Right lobe of liver (tissue), 6 donors: ENCODE results near the gene UNKL. TPM values are rescaled to one million over a fixed set of nuclear protein-coding genes. Genes with fewer than 3 reads are reported as not detected.

ENCODE experiments used
- ATAC-seq, 4 donors: fragments of 200-7000 bp; cut with Tn5 transposase; one replicate each; pipeline ENCODE4 v1.9.1; 2020; ENCODE audit warnings: mild to moderate bottlenecking in 4 of 4, moderate library complexity in 4 of 4
- DNase-seq, 3 donors: peaks; one replicate each; pipeline ENCODE4 v3.0.0-alpha.2; 2020
- H3K27ac ChIP-seq, 3 donors: fragments of 200-600 bp; one replicate each; pipeline ENCODE4 v1.8.0; 2022
- H3K27me3 ChIP-seq, 2 donors: fragments of 200-600 bp; one replicate each; pipeline ENCODE4 v1.8.0; 2022
- H3K36me3 ChIP-seq, 4 donors: fragments of 200-600 bp; sonication (generic) in 1 of 4; one replicate each; pipeline versions ENCODE4 v1.5.1 to v1.8.0; 2017 to 2022; ENCODE audit warnings: control low read depth in 1 of 4
- H3K4me1 ChIP-seq, 4 donors: fragments of 200-600 bp; sonication (generic) in 1 of 4; one replicate each; pipeline versions ENCODE4 v1.5.1 to v1.8.0; 2017 to 2022; ENCODE audit warnings: control low read depth in 1 of 4
- H3K4me3 ChIP-seq, 3 donors: fragments of 200-600 bp; one replicate each; pipeline ENCODE4 v1.8.0; 2022
- H3K9me3 ChIP-seq, 4 donors: fragments of 200-600 bp; sonication (generic) in 1 of 4; one replicate each; pipeline versions ENCODE4 v1.5.1 to v1.8.0; 2017 to 2022; ENCODE audit warnings: control low read depth in 1 of 4
- POLR2A ChIP-seq: fragments of 450-650 bp; IDR thresholded peaks from one replicate; pipeline ENCODE4 v1.6.1; 2017; ENCODE audit warnings: antibody characterized with exemption, mild to moderate bottlenecking
- WGBS: methylation state at CpG from one replicate; pipeline ENCODE4 v1.1.6; 2018; ENCODE audit warnings: low coverage, low lambda C conversion rate; ENCODE audit not compliant: insufficient coverage; ENCODE audit errors: missing lambda C conversion rate; 5-methylcytosine and 5-hydroxymethylcytosine counted together
- intact Hi-C, 2 donors: fragments of 100-400 bp; cut with DNase I; formaldehyde crosslinking; loops; one replicate each; pipeline versions ENCODE4 v1.11.2 to v1.14.1; 2022
- total RNA-seq, 6 experiments: library from RNA; depleted of rRNA in 2 of 6; stranded (reverse); fragments of >200 nt in 2 of 6; fragmentation: NEBNext Ultra II Directional in 3 of 6; extraction: Animal tissue kit (Norgen Biotek cat#: 25700) in 3 of 6; gene quantifications; one replicate each; pipeline versions ENCODE4 v1.1.0 to v1.2.4, GENCODE V29; 2016 to 2023
- TF ChIP-seq, protein P1 (sequence below), 4 donors: fragments of 200-600 bp in 3 of 4; fragments of 450-650 bp in 1 of 4; IDR thresholded peaks; one replicate each; pipeline versions ENCODE4 v1.5.1 to v1.8.0; 2016 to 2022; ENCODE audit warnings: antibody characterized with exemption in 4 of 4, mild to moderate bottlenecking in 2 of 4
- donor health status: DM: no; HTN: yes; CAD: no.
- donor health status: DM: no; HTN: no; CAD: no.
- donor health status: DM: no; HTN: no; CAD: no.
- donor health status: DM: no; HTN: yes; CAD: no.
- donor health status: DM: no; HTN: yes; CAD: no.

The UNKL gene
- total RNA-seq, 6 experiments from 2014 or later, result 9.0 to 14.2 (median 12.0) TPM

DNA sequence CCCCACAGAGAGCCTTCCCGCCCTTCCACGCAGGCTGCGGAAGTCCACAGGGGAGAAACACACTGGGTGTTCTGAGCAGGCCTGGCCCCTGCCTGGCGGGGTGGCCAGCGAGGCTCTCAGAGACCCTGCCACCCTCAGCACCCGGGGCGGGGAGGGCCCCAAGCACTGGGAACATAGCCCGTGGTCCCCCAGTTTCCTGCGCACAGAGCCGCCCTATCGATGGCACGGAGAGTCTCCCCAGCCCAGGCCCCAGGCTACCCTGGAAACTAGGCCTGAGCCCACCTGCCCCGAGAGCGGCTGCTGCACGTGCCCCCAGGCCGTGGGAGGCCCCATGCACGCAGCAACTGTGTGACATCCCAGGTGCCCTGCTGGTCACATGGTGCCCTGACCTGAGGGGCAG lies 40.1 kb upstream of the UNKL start:
- DNase-seq, result no peak
- Histone ChIP-seq H3K27me3 (no peaks in the 10 kb centered on the region), H3K36me3 (peaks cover 0 to 47% (median 5%) of the 10 kb centered on the region in 4 donors), H3K27ac (no peak overlapping the region), H3K9me3 (no peaks in the 10 kb centered on the region), H3K4me1 (no peaks in the 10 kb centered on the region), H3K4me3 (no peak overlapping the region)
- intact Hi-C loops, result no loop called here
- no peak for TF ChIP-seq POLR2A
- TF ChIP-seq, protein P1, sequence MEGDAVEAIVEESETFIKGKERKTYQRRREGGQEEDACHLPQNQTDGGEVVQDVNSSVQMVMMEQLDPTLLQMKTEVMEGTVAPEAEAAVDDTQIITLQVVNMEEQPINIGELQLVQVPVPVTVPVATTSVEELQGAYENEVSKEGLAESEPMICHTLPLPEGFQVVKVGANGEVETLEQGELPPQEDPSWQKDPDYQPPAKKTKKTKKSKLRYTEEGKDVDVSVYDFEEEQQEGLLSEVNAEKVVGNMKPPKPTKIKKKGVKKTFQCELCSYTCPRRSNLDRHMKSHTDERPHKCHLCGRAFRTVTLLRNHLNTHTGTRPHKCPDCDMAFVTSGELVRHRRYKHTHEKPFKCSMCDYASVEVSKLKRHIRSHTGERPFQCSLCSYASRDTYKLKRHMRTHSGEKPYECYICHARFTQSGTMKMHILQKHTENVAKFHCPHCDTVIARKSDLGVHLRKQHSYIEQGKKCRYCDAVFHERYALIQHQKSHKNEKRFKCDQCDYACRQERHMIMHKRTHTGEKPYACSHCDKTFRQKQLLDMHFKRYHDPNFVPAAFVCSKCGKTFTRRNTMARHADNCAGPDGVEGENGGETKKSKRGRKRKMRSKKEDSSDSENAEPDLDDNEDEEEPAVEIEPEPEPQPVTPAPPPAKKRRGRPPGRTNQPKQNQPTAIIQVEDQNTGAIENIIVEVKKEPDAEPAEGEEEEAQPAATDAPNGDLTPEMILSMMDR (IDR thresholded peaks at IDR 0.05), result no peak
- WGBS, result no CpG with 5 or more reads among the region's 17 CpGs
- no peak for ATAC-seq

DNA sequence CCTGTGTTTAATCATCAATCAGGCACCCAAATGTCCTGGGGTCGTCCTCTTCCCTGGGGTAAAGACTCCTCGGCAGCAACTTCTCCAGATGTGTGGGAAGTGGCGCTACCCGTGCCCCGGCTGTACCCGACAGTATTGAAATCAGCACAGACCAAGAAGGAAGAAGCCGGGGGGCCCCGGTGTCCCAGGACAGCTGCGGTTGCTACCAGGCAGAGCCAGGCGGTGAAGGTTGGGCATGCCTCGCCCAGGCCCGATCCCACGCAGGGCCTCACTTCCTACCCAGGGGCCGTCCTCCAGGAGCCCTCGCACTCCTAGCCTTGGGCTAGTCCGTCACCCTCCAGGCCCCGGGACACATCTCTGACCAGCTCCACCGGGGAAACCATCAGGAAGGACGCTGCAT lies 38.8 kb upstream of the UNKL start:
- Histone ChIP-seq H3K4me1 (no peaks in the 10 kb centered on the region), H3K4me3 (no peak overlapping the region), H3K27ac (no peak overlapping the region), H3K36me3 (peaks cover 0 to 43% (median 5%) of the 10 kb centered on the region in 4 donors), H3K9me3 (no peaks in the 10 kb centered on the region), H3K27me3 (no peaks in the 10 kb centered on the region)
- DNase-seq, result no peak
- no CpG with 5 or more reads among the region's 19 CpGs for WGBS
- TF ChIP-seq POLR2A, result no peak
- TF ChIP-seq, protein P1 (IDR thresholded peaks at IDR 0.05), result no peak
- no peak for ATAC-seq
- intact Hi-C loops, result no loop called here

DNA sequence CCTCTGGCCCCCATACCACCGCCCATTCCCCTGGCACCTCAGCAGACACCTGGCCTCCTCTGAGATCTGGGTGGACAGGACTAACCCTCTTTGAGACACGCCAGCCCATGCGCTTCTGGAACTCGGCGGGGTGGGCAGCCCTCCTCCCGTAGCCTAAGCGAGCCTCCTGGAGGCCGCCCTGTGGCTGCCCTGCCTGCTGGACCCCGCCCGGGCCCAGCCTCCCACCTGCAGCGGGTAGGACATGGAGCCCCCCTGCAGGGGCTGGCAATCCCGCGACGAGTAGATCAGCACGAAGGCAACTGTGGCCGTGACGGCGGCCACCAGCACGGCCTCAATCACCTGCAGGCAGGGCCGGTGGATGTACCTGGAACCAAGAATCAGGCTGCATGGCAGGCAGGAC lies 38.0 kb upstream of the UNKL start:
- no peak for ATAC-seq
- WGBS, result 100% methylated on average over 3 of the region's 20 CpGs
- DNase-seq, result no peak

DNA sequence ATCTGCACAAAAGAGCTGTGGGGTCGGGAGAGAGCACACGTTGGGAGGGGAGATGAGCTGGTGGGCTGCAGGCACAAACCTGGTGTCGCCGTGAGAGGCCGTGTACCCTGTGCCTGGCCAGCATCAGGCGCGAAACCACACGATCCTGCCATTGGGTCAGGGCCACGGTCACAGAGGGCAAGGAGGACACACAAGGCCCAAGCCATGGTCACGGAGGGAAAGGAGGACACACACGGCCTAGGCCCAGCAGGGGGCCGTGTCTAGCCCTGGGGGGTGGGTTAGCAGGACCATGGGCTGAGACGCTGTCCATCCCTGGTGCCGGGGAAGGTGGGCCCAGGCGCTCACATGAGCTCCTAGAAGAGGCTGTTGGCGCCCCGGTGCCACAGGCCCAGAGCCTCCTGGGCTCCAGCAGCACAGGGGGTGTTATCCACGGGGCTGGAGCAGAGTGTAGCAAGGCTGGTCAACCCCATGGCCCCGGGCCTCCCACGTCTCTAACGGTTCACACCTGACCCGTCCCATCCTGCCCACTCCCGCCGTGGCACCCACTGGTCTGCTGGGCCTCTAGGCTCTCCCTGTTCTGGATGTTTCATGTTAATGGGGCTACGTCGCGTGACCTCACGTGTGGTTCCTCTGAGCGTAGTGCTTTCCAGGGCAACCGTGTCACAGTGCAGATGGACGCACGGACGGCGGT lies 37.3 kb upstream of the UNKL start:
- intact Hi-C loops, result no loop called here
- H3K27me3 ChIP-seq, result no peaks in the 10 kb centered on the region
- TF ChIP-seq POLR2A, result no peak
- TF ChIP-seq, protein P1 (IDR thresholded peaks at IDR 0.05), result no peak
- H3K27ac ChIP-seq, result no peak overlapping the region
- ATAC-seq, result peak in 1 of 4 donors; percentile 7
- H3K4me1 ChIP-seq, result no peaks in the 10 kb centered on the region
- no peak overlapping the region for H3K4me3 ChIP-seq
- H3K9me3 ChIP-seq, result no peaks in the 10 kb centered on the region
- WGBS, result 90% methylated on average over 9 of the region's 34 CpGs
- H3K36me3 ChIP-seq, result peaks cover 0 to 51% (median 5%) of the 10 kb centered on the region in 4 donors
- DNase-seq, result no peak

More for the DNA sequence above, 38.0 kb upstream of the UNKL start:
- Histone ChIP-seq H3K27ac (no peak overlapping the region), H3K4me1 (no peaks in the 10 kb centered on the region), H3K27me3 (no peaks in the 10 kb centered on the region), H3K36me3 (peaks cover 0 to 51% (median 5%) of the 10 kb centered on the region in 4 donors), H3K9me3 (no peaks in the 10 kb centered on the region), H3K4me3 (no peak overlapping the region)
- TF ChIP-seq, protein P1 (IDR thresholded peaks at IDR 0.05), result no peak
- TF ChIP-seq POLR2A, result no peak
- intact Hi-C loops, result no loop called here
